ENCODE measurements around the gene TFF3. TPM values are rescaled to one million over a fixed set of nuclear protein-coding genes. Genes with fewer than 3 reads are reported as not detected.

The TFF3 gene
- total and polyA plus RNA-seq, 10 of the 15 experiments (the other 5 are each of a cell fraction or from before 2014, with no cell fraction given): not detected

DNA sequence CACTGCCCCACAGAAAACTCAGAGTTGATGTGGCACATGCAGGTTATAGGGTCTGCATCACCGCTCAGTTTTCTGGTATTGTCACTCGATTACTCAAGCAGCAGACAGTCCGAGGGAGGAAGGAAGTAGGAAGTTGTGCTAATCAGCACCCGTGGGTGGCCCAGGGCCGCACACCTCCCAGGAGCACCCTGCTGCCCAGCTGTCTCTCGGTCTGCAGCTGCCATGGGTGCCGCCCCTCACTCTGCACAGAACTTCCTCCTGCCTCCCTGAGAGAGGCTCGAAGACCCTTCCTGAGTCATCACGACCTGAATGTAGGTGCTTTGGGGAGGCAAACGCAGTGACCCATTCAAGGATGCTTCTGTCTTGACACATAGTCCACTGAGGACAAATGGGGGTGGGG lies 4.2 kb upstream of the TFF3 start:
- BruUV-seq (replicated peaks): no TSS peak
- no peak overlapping the region for H3K4me2 ChIP-seq (ENCODE audit: control insufficient read depth, insufficient read depth)
- peaks cover 3% of the 10 kb centered on the region for H3K4me1 ChIP-seq (ENCODE audit: control insufficient read depth, insufficient read depth, low read length)
- POLR2A ChIA-PET: no interaction called here
- DNase-seq (ENCODE audit: low read depth, low spot score) (no peak), ATAC-seq (peak; percentile 81), FAIRE-seq (peak; percentile 88)
- H3K27me3 ChIP-seq (replicated peaks in 1 of 2; ENCODE audit: control insufficient read depth in 2 of 2, insufficient read depth in 2 of 2, low read length in 1 of 2): no peaks in the 10 kb centered on the region
- in situ Hi-C loops (cut with MboI) (no loop called here), intact Hi-C loops (cut with micrococcal nuclease; ENCODE audit: unreplicated experiment) (no loop called here)
- no peaks in the 10 kb centered on the region for H3K79me2 ChIP-seq (ENCODE audit: control insufficient read depth, insufficient read depth, low read length)
- H3K9me3 ChIP-seq (replicated peaks; ENCODE audit: control insufficient read depth, insufficient read depth, low read length): no peaks in the 10 kb centered on the region
- no peak overlapping the region for H3K9ac ChIP-seq (ENCODE audit: control insufficient read depth, insufficient read depth, low read length)
- H2AFZ ChIP-seq (ENCODE audit: control insufficient read depth, low read depth, low read length): peak overlapping the region; percentile 62; the same call in 1 of the 2 replicates
- no peaks in the 10 kb centered on the region for H3K36me3 ChIP-seq (ENCODE audit: control insufficient read depth in 2 of 2, insufficient read depth in 2 of 2, low read length in 1 of 2)
- CTCF ChIA-PET: interaction anchor here (0.6 to 1.5 kb wide), 7 partner anchors 9 to 202 kb away, joined by 3 to 6 read pairs (median 3); no protein-coding TSS in a partner anchor
- no peak overlapping the region for H3K27ac ChIP-seq (ENCODE audit: control insufficient read depth, insufficient read depth)
- RAD21 ChIA-PET (ENCODE audit: unreplicated experiment): interaction anchor here (1.0 to 1.9 kb wide), 2 partner anchors 9 to 11 kb away, joined by 3 to 7 read pairs; no protein-coding TSS in a partner anchor
- SMC1A ChIA-PET (ENCODE audit: uncharacterized antibody, unreplicated experiment): interaction anchor here (1.5 to 2.0 kb wide), 2 partner anchors 9 to 102 kb away, joined by 4 to 5 read pairs; no protein-coding TSS in a partner anchor
- H3K4me3 ChIP-seq: no peak overlapping the region
- under 1% methylated on average over 10 of the region's 10 CpGs for WGBS (ENCODE audit: insufficient coverage, insufficient replicate concordance, low lambda C conversion rate, missing lambda C conversion rate)
- no peaks in the 10 kb centered on the region for H4K20me1 ChIP-seq (ENCODE audit: control insufficient read depth, insufficient read depth)
- TF ChIP-seq RB1 (IDR thresholded peaks at IDR 0.05; ENCODE audit: borderline replicate concordance) (no peak), PBX3 (IDR thresholded peaks at IDR 0.05; ENCODE audit: insufficient replicate concordance, low read depth, low read length) (no peak), BMI1 (IDR thresholded peaks at IDR 0.05; ENCODE audit: borderline replicate concordance) (no peak), SMARCA5 (IDR thresholded peaks at IDR 0.05) (no peak), CHD1 (IDR thresholded peaks at IDR 0.05; ENCODE audit: low read depth, low read length) (no peak), ZBTB40 (IDR thresholded peaks at IDR 0.05; ENCODE audit: borderline replicate concordance) (no peak), EGR1 (IDR thresholded peaks at IDR 0.05; ENCODE audit: borderline replicate concordance in 1 of 2, low read depth in 2 of 2, low read length in 2 of 2) (0 out of 3 replicates have a peak, but pooled peaks of 1 of the 2 experiments have one; percentile 31), SPI1 (IDR thresholded peaks at IDR 0.05; ENCODE audit: borderline replicate concordance, insufficient read depth, low read depth, low read length) (peak; percentile 40; the same call in 1 of the 2 replicates), BHLHE40 (IDR thresholded peaks at IDR 0.05; ENCODE audit: borderline replicate concordance in 1 of 2, low read depth in 2 of 2, low read length in 1 of 2) (peak in 1 of 2 experiments; percentile 34; a peak in 1 of 4 replicates), MXI1 (IDR thresholded peaks at IDR 0.05; ENCODE audit: low read depth, low read length) (no peak), DPF2 (IDR thresholded peaks at IDR 0.05) (0 out of 2 replicates have a peak, but pooled peaks have one; percentile 18), TCF12 (IDR thresholded peaks at IDR 0.05; ENCODE audit: low read depth, low read length) (0 out of 2 replicates have a peak, but pooled peaks have one; percentile 48), CBX3 (IDR thresholded peaks at IDR 0.05; ENCODE audit: borderline replicate concordance, low read depth) (no peak)
- TF ChIP-seq, protein P1, sequence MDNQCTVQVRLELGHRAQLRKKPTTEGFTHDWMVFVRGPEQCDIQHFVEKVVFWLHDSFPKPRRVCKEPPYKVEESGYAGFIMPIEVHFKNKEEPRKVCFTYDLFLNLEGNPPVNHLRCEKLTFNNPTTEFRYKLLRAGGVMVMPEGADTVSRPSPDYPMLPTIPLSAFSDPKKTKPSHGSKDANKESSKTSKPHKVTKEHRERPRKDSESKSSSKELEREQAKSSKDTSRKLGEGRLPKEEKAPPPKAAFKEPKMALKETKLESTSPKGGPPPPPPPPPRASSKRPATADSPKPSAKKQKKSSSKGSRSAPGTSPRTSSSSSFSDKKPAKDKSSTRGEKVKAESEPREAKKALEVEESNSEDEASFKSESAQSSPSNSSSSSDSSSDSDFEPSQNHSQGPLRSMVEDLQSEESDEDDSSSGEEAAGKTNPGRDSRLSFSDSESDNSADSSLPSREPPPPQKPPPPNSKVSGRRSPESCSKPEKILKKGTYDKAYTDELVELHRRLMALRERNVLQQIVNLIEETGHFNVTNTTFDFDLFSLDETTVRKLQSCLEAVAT (IDR thresholded peaks at IDR 0.05): no peak
- TF ChIP-seq, protein P2, sequence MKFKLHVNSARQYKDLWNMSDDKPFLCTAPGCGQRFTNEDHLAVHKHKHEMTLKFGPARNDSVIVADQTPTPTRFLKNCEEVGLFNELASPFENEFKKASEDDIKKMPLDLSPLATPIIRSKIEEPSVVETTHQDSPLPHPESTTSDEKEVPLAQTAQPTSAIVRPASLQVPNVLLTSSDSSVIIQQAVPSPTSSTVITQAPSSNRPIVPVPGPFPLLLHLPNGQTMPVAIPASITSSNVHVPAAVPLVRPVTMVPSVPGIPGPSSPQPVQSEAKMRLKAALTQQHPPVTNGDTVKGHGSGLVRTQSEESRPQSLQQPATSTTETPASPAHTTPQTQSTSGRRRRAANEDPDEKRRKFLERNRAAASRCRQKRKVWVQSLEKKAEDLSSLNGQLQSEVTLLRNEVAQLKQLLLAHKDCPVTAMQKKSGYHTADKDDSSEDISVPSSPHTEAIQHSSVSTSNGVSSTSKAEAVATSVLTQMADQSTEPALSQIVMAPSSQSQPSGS (IDR thresholded peaks at IDR 0.05; ENCODE audit: low read length): no peak

All from GM12878 (cell line).